Stimulated activated effector memory CD8-positive, alpha-beta T cell treated with anti-CD3 and anti-CD28 coated beads, Interleukin-12 subunit alpha, Interleukin-12 subunit beta, amount 100 ng/mL, for 72 hours (primary cell): ENCODE data around the gene RRBP1.
A peak's percentile ranks its signal among the peaks of the same experiment; 100 is the strongest.

Experiments
- ATAC-seq: fragments of 150-1000 bp; cut with Tn5 transposase; 2 replicates; pipeline ENCODE4 v1.10.0; 2021
- DNase-seq, 2 donors: peaks; one replicate each; pipeline ENCODE4 v3.0.0; 2021 to 2022; ENCODE audit warnings: low spot score in 2 of 2
- H3K27ac Mint-ChIP-seq: one replicate; pipeline ENCODE4 v1.8.0; 2022; ENCODE audit warnings: mild to moderate bottlenecking, mixed read lengths
- H3K36me3 Mint-ChIP-seq: one replicate; pipeline ENCODE4 v1.8.0; 2022; ENCODE audit warnings: mild to moderate bottlenecking, mixed read lengths
- H3K4me1 Mint-ChIP-seq: one replicate; pipeline ENCODE4 v1.8.0; 2022; ENCODE audit warnings: mixed read lengths
- H3K4me3 Mint-ChIP-seq: one replicate; pipeline ENCODE4 v1.8.0; 2022; ENCODE audit warnings: mild to moderate bottlenecking, mixed read lengths
- H3K9me3 Mint-ChIP-seq: one replicate; pipeline ENCODE4 v1.8.0; 2022; ENCODE audit warnings: mixed read lengths

The RRBP1 gene

GRCh38 chr20:17595856-17596255 lies 86.2 kb downstream of the RRBP1 start:
- DNase-seq: no peak
- H3K27ac Mint-ChIP-seq: no peak overlapping the region
- H3K4me3 Mint-ChIP-seq: no peak overlapping the region
- peaks cover 4% of the 10 kb centered on the region for H3K36me3 Mint-ChIP-seq
- H3K4me1 Mint-ChIP-seq: peaks cover 45% of the 10 kb centered on the region
- no peaks in the 10 kb centered on the region for H3K9me3 Mint-ChIP-seq
- ATAC-seq: no peak

GRCh38 chr20:17594443-17594842 lies 87.6 kb downstream of the RRBP1 start:
- Mint-ChIP-seq H3K36me3 (no peaks in the 10 kb centered on the region), H3K27ac (no peak overlapping the region), H3K4me1 (peaks cover 45% of the 10 kb centered on the region), H3K4me3 (no peak overlapping the region), H3K9me3 (no peaks in the 10 kb centered on the region)
- no peak for DNase-seq
- no peak for ATAC-seq

DNA sequence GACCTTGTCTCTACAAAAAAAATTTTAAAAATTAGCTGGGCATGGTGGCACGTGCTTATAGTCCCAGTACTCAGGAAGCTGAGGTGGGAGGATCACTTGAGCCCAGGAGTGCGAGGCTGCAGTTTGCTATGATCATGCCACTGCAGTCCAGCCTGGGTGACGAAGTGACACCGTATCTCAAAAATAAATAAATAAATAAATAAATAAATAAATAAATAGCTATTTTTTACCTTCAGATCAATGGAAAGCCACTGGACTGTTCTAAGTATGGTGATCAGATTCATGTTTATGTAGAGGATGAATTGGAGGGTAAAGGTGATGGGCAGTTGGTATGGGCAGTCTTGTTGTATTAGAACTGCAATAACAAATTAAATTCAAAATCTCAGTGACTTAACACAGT lies 88.1 kb downstream of the RRBP1 start:
- DNase-seq: no peak
- Mint-ChIP-seq H3K9me3 (no peaks in the 10 kb centered on the region), H3K4me1 (peaks cover 45% of the 10 kb centered on the region), H3K27ac (no peak overlapping the region), H3K4me3 (no peak overlapping the region), H3K36me3 (no peaks in the 10 kb centered on the region)
- no peak for ATAC-seq

DNA sequence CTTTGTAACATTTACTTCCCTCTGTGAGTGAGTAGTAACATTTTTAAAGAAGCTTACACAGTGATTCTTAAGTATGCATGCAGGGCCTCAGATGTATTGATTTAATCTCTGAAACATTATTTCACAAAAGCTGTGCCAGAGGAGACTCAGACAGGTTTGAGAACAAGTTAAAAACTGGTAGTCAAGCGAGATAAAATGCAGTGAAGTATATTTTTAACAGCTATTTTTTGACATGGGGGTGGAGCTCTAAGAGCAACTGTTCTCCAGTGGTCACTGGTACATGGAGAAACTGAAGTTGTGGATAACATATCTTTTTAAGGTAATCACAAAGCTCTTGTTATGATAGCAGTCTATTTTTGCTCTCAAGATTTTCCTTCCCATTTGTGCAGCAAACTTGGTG lies 91.8 kb downstream of the RRBP1 start:
- H3K27ac Mint-ChIP-seq: no peak overlapping the region
- H3K36me3 Mint-ChIP-seq: no peaks in the 10 kb centered on the region
- H3K4me1 Mint-ChIP-seq: peaks cover 28% of the 10 kb centered on the region
- H3K4me3 Mint-ChIP-seq: no peak overlapping the region
- no peaks in the 10 kb centered on the region for H3K9me3 Mint-ChIP-seq
- no peak for DNase-seq
- ATAC-seq: no peak

- Mint-ChIP-seq H3K9me3 (no peaks in the 10 kb centered on the region), H3K4me1 (peaks cover 23% of the 10 kb centered on the region), H3K27ac (no peak overlapping the region), H3K36me3 (no peaks in the 10 kb centered on the region), H3K4me3 (no peak overlapping the region)
- no peak for DNase-seq
- ATAC-seq: no peak
These were observed 92.7 kb downstream of the RRBP1 start for GRCh38 chr20:17589161-17589834.

DNA sequence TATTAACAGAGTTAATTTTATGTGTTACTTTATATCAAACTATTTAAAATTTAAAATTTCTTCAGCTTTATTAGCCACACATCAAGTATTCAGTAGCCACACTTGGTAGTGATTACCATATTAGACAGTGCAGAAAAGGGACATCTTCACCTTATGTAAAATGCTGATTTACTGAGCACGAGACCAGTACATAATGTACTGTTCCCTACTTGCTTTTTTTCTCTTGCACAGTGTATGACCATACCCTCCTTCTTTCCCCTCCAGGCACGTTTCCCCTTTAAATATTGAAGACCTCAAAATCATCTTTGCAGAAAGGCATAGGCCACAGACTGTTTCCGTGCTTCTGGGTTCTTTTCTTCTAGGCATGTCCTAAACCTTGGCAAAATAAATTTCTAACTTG lies 94.2 kb downstream of the RRBP1 start:
- no peaks in the 10 kb centered on the region for H3K36me3 Mint-ChIP-seq
- no peak overlapping the region for H3K4me3 Mint-ChIP-seq
- no peaks in the 10 kb centered on the region for H3K9me3 Mint-ChIP-seq
- no peak for DNase-seq
- ATAC-seq: no peak
- peaks cover 15% of the 10 kb centered on the region for H3K4me1 Mint-ChIP-seq
- no peak overlapping the region for H3K27ac Mint-ChIP-seq

DNA sequence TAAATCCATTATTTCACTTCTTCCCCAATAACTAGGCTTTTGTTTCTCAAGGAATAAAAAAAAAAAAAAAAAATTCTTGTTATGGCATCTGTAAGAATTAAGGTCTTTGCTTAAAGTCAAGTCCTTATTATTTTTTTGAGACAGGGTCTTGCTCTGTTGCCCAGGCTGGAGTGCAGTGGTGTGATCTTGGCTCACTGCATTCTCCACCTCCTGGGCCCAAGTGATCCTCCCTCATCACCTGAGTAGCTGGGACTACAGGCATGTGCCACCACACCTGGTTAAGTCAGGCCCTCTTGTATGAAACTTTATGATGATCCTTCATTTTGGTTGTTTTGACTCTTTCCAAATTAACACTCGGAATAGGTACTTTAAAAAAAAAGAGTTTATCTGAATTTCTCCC lies 94.9 kb downstream of the RRBP1 start:
- Mint-ChIP-seq H3K4me3 (no peak overlapping the region), H3K9me3 (no peaks in the 10 kb centered on the region), H3K4me1 (peaks cover 11% of the 10 kb centered on the region), H3K27ac (no peak overlapping the region), H3K36me3 (no peaks in the 10 kb centered on the region)
- no peak for ATAC-seq
- no peak for DNase-seq

- H3K9me3 Mint-ChIP-seq: no peaks in the 10 kb centered on the region
- DNase-seq: no peak
- H3K36me3 Mint-ChIP-seq: no peaks in the 10 kb centered on the region
- H3K4me3 Mint-ChIP-seq: no peak overlapping the region
- peaks cover 15% of the 10 kb centered on the region for H3K4me1 Mint-ChIP-seq
- ATAC-seq: no peak
- H3K27ac Mint-ChIP-seq: no peak overlapping the region
These were observed 95.8 kb downstream of the RRBP1 start for GRCh38 chr20:17586250-17586649.

DNA sequence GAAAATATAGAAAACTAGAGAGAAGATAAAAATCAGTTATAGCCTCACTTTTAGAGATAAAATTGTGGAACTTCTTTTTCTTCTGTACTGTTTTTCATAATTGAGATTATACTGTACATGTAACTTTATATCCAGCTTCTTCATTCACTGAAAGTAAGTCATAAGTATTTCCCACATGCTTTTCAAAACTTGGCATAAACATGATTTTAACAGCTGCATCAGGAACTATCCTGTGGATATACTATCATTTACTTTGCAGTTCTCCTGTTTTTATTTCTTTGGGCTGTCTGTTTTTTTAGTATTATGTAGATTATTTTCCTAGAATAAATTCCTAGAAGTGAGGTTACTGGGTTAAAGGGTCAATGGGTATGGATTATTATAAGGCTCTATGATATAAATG lies 97.4 kb downstream of the RRBP1 start:
- ATAC-seq (no peak), DNase-seq (no peak)
- no peaks in the 10 kb centered on the region for H3K9me3 Mint-ChIP-seq
- H3K27ac Mint-ChIP-seq: no peak overlapping the region
- no peaks in the 10 kb centered on the region for H3K36me3 Mint-ChIP-seq
- peaks cover 29% of the 10 kb centered on the region for H3K4me1 Mint-ChIP-seq
- H3K4me3 Mint-ChIP-seq: no peak overlapping the region

GRCh38 chr20:17583126-17583525 lies 98.9 kb downstream of the RRBP1 start:
- peaks cover 36% of the 10 kb centered on the region for H3K4me1 Mint-ChIP-seq
- H3K36me3 Mint-ChIP-seq: no peaks in the 10 kb centered on the region
- no peak overlapping the region for H3K4me3 Mint-ChIP-seq
- no peak overlapping the region for H3K27ac Mint-ChIP-seq
- no peaks in the 10 kb centered on the region for H3K9me3 Mint-ChIP-seq
- DNase-seq (no peak), ATAC-seq (no peak)

- no peak for ATAC-seq
- DNase-seq: no peak
- Mint-ChIP-seq H3K4me3 (no peak overlapping the region), H3K27ac (peak overlapping the region; percentile 10), H3K36me3 (no peaks in the 10 kb centered on the region), H3K9me3 (no peaks in the 10 kb centered on the region), H3K4me1 (peaks cover 32% of the 10 kb centered on the region)
These were observed 101.1 kb downstream of the RRBP1 start for GRCh38 chr20:17580895-17581294.

- DNase-seq (no peak), ATAC-seq (peak; percentile 89)
- H3K4me3 Mint-ChIP-seq: no peak overlapping the region
- no peaks in the 10 kb centered on the region for H3K36me3 Mint-ChIP-seq
- H3K9me3 Mint-ChIP-seq: no peaks in the 10 kb centered on the region
- H3K4me1 Mint-ChIP-seq: peaks cover 26% of the 10 kb centered on the region
- H3K27ac Mint-ChIP-seq: no peak overlapping the region
These were observed 102.5 kb downstream of the RRBP1 start for GRCh38 chr20:17579369-17580039.

DNA sequence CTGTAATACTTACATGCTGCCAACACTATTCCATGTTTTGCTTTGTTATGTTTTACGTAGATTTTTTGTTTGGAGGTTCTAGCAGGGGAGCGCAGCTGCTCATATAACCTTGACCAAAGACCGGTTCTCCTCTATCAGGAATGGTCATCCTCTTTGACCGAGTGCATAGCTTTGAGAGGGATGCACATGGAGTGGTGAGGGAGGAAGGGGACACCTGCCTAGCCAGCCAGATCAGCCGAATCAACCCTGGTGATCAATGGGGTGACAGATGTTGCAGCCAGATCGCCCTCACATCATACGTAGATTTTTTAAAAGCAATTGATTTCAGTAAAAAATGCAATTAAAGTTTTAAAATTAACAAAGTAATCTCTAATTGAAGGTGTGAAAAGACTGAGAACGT lies 105.8 kb downstream of the RRBP1 start:
- DNase-seq: no peak
- ATAC-seq: no peak
- no peak overlapping the region for H3K4me3 Mint-ChIP-seq
- H3K9me3 Mint-ChIP-seq: no peaks in the 10 kb centered on the region
- H3K36me3 Mint-ChIP-seq: peaks cover 7% of the 10 kb centered on the region
- no peak overlapping the region for H3K27ac Mint-ChIP-seq
- H3K4me1 Mint-ChIP-seq: peaks cover 33% of the 10 kb centered on the region

DNA sequence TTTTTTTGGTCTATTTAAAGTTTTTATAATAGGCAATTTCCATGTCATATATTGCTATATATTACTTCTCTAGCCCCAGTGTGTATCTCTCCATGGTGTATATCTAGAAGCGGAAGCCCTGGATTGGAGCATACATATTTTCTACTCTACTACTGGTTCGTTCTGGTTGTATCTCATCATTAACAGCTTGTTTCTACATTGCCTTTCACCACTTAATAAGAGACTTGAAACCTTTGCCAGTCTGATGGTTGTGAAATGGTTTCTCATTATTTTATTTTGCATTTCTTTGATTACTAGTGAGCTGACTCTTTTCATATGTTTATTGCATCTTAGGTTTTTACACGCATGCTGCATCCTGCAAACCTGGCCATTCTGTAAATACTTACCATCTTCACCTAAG lies 108.6 kb downstream of the RRBP1 start:
- Mint-ChIP-seq H3K4me3 (no peak overlapping the region), H3K36me3 (peaks cover 7% of the 10 kb centered on the region), H3K4me1 (peaks cover 17% of the 10 kb centered on the region), H3K27ac (no peak overlapping the region), H3K9me3 (no peaks in the 10 kb centered on the region)
- DNase-seq (no peak), ATAC-seq (no peak)

DNA sequence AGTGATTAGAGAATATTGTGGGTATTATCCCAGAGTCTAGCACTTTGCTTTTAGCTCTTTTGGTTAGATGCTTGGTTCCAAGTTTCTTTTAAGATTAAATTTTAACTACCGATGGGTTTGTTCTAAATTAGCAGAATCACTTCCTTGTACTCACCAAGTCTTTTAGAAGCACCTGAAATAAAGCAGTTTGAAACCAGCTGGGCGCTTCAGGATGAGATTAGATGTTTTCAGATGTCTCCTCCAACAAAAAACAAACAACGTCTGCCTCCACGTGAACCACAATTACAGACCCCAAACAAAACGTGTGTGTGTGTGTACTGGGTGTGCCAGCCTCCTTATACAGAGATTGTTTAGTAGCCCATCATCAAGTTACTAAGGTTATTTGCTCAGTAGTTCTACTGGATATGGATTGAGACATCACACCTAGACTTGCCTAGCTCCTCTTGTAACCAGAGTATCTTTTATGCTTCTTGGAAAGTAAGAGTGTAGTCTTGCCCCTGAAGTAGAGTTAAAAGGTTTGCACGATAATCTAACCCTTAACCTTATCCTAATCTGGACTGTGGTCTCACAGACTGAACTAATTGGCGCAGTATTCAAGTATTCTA lies 109.9 kb downstream of the RRBP1 start:
- DNase-seq (no peak), ATAC-seq (no peak)
- no peaks in the 10 kb centered on the region for H3K9me3 Mint-ChIP-seq
- peaks cover 7% of the 10 kb centered on the region for H3K36me3 Mint-ChIP-seq
- H3K4me3 Mint-ChIP-seq: no peak overlapping the region
- no peak overlapping the region for H3K27ac Mint-ChIP-seq
- peaks cover 17% of the 10 kb centered on the region for H3K4me1 Mint-ChIP-seq

DNA sequence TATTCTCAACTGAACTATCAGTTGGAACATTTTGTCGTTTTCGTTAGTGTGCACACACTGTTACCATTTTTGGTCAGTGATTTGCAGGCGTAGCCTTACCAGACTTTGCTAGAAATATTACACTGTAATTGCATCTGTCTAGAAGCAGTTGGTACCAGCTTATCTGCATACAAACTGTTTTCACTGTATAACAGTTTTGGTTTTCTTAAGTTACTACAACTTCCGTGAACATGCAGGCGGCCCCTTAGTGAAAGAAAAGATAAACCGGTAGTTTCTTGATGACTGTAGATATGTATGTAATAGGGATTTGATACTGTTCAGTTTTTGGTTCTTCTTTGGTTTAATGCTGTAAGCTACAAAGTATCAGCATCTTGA lies 110.9 kb downstream of the RRBP1 start:
- peak overlapping the region; percentile 92 for H3K27ac Mint-ChIP-seq
- ATAC-seq (peak; percentile 54), DNase-seq (no peak)
- peaks cover 7% of the 10 kb centered on the region for H3K36me3 Mint-ChIP-seq
- H3K4me1 Mint-ChIP-seq: peaks cover 17% of the 10 kb centered on the region
- H3K9me3 Mint-ChIP-seq: no peaks in the 10 kb centered on the region
- H3K4me3 Mint-ChIP-seq: peak overlapping the region; percentile 93
